Astrocyte (in vitro differentiated cells and primary cell): ENCODE measurements around the gene CDK6. TPM values are rescaled to one million over a fixed set of nuclear protein-coding genes. Genes with fewer than 3 reads are reported as not detected.

Source experiments
- DNase-seq: peaks from one replicate; pipeline ENCODE4 v3.0.0-alpha.2; 2010; ENCODE audit warnings: low read depth
- FAIRE-seq: peaks from 2 replicates; lab custom pipeline; 2011; peaks lifted over from hg19 to GRCh38; lab: Jason Lieb, UNC
- H2AFZ ChIP-seq: 2 replicates; pipeline ENCODE4 v1.6.0; 2012; ENCODE audit warnings: low read depth, low read length, inconsistent platforms
- H3K27ac ChIP-seq: 2 replicates; pipeline ENCODE4 v1.5.1; 2011; ENCODE audit warnings: low read depth, low read length, inconsistent platforms
- H3K27me3 ChIP-seq: 2 replicates; pipeline ENCODE4 v1.6.0; 2011; ENCODE audit warnings: low read length, inconsistent platforms; ENCODE audit not compliant: insufficient read depth
- H3K36me3 ChIP-seq: 2 replicates; pipeline ENCODE4 v1.5.1; 2011; ENCODE audit warnings: low read length, inconsistent platforms; ENCODE audit not compliant: insufficient read depth
- H3K4me1 ChIP-seq: 2 replicates; pipeline ENCODE4 v1.5.1; 2011; ENCODE audit warnings: low read length, inconsistent platforms; ENCODE audit not compliant: insufficient read depth
- H3K4me2 ChIP-seq: 2 replicates; pipeline ENCODE4 v1.6.0; 2012; ENCODE audit warnings: low read length, inconsistent platforms
- H3K4me3 ChIP-seq: 2 replicates; pipeline ENCODE4 v1.5.1; 2011; ENCODE audit warnings: low read depth, mild to moderate bottlenecking, low read length, inconsistent platforms; ENCODE audit not compliant: insufficient read depth
- H3K79me2 ChIP-seq: 2 replicates; pipeline ENCODE4 v1.6.0; 2012; ENCODE audit warnings: mild to moderate bottlenecking, low read length, inconsistent platforms; ENCODE audit not compliant: insufficient read depth
- H3K9ac ChIP-seq: 2 replicates; pipeline ENCODE4 v1.6.0; 2012; ENCODE audit warnings: mild to moderate bottlenecking, low read length, inconsistent platforms
- H3K9me3 ChIP-seq: 2 replicates; pipeline ENCODE4 v1.5.1; 2012; ENCODE audit warnings: low read depth, mild to moderate bottlenecking, low read length, inconsistent platforms; ENCODE audit not compliant: insufficient read depth
- H4K20me1 ChIP-seq: 2 replicates; pipeline ENCODE4 v1.6.0; 2012; ENCODE audit warnings: low read length, inconsistent platforms; ENCODE audit not compliant: insufficient read depth
- H3K27ac Mint-ChIP-seq: one replicate; pipeline ENCODE4 v1.8.0; 2021; ENCODE audit warnings: mild to moderate bottlenecking, mixed read lengths; ENCODE audit not compliant: unreplicated experiment
- H3K27me3 Mint-ChIP-seq: one replicate; pipeline ENCODE4 v1.8.0; 2021; ENCODE audit warnings: low read depth, mixed read lengths; ENCODE audit not compliant: unreplicated experiment
- H3K36me3 Mint-ChIP-seq: one replicate; pipeline ENCODE4 v1.8.0; 2021; ENCODE audit warnings: low read depth, mixed read lengths; ENCODE audit not compliant: unreplicated experiment
- H3K4me1 Mint-ChIP-seq: one replicate; pipeline ENCODE4 v1.8.0; 2021; ENCODE audit warnings: low read depth, mixed read lengths; ENCODE audit not compliant: unreplicated experiment
- H3K4me3 Mint-ChIP-seq: one replicate; pipeline ENCODE4 v1.8.0; 2021; ENCODE audit warnings: mild to moderate bottlenecking, moderate library complexity, mixed read lengths; ENCODE audit not compliant: unreplicated experiment
- H3K9me3 Mint-ChIP-seq: one replicate; pipeline ENCODE4 v1.8.0; 2021; ENCODE audit warnings: mild to moderate bottlenecking, mixed read lengths; ENCODE audit not compliant: unreplicated experiment
- CTCF ChIP-seq: IDR thresholded peaks from 2 replicates; pipeline ENCODE4 v1.5.1; 2011; ENCODE audit warnings: low read depth, mild to moderate bottlenecking, inconsistent platforms, low read length, moderate library complexity; ENCODE audit not compliant: insufficient read depth
- EZH2 ChIP-seq: IDR thresholded peaks from 2 replicates; pipeline ENCODE4 v1.6.1; 2012; ENCODE audit warnings: mild to moderate bottlenecking, low read length, inconsistent platforms; ENCODE audit not compliant: insufficient read depth
- total RNA-seq: library from RNA; stranded (reverse); gene quantifications from 2 replicates; pipeline ENCODE4 v1.2.1, GENCODE V29; 2021

CDK6 gene
- total RNA-seq, 1 donor from 2014 or later = 160 TPM

GRCh38 chr7:92840316-92840715 is 3.9 kb upstream of the CDK6 start:
- H3K4me1 ChIP-seq = peaks cover 4% of the 10 kb centered on the region
- peaks cover 26% of the 10 kb centered on the region for H3K4me1 Mint-ChIP-seq
- H3K9ac ChIP-seq = no peak overlapping the region
- no peaks in the 10 kb centered on the region for H3K36me3 ChIP-seq
- no peaks in the 10 kb centered on the region for H3K27me3 Mint-ChIP-seq
- no peak overlapping the region for H3K4me3 ChIP-seq
- no peaks in the 10 kb centered on the region for H3K36me3 Mint-ChIP-seq
- FAIRE-seq = no peak
- no peak overlapping the region for H3K4me3 Mint-ChIP-seq
- no peaks in the 10 kb centered on the region for H4K20me1 ChIP-seq
- peaks cover 12% of the 10 kb centered on the region for H3K79me2 ChIP-seq
- H2AFZ ChIP-seq = no peak overlapping the region
- H3K4me2 ChIP-seq = no peak overlapping the region
- no peaks in the 10 kb centered on the region for H3K9me3 Mint-ChIP-seq
- H3K27ac ChIP-seq = no peak overlapping the region
- DNase-seq = no peak
- H3K9me3 ChIP-seq = no peaks in the 10 kb centered on the region
- TF ChIP-seq EZH2 (no peak), CTCF (no peak)
- H3K27me3 ChIP-seq = no peaks in the 10 kb centered on the region
- no peak overlapping the region for H3K27ac Mint-ChIP-seq

GRCh38 chr7:92839901-92840300 is 3.5 kb upstream of the CDK6 start:
- H3K9me3 ChIP-seq = no peaks in the 10 kb centered on the region
- no peaks in the 10 kb centered on the region for H3K9me3 Mint-ChIP-seq
- H3K27me3 ChIP-seq = no peaks in the 10 kb centered on the region
- no peak overlapping the region for H3K4me3 ChIP-seq
- H3K4me1 ChIP-seq = peaks cover 4% of the 10 kb centered on the region
- DNase-seq = no peak
- H4K20me1 ChIP-seq = no peaks in the 10 kb centered on the region
- H3K27ac Mint-ChIP-seq = no peak overlapping the region
- TF ChIP-seq CTCF (no peak), EZH2 (no peak)
- FAIRE-seq = no peak
- H3K36me3 ChIP-seq = no peaks in the 10 kb centered on the region
- H3K79me2 ChIP-seq = peaks cover 17% of the 10 kb centered on the region
- no peak overlapping the region for H3K4me3 Mint-ChIP-seq
- H2AFZ ChIP-seq = no peak overlapping the region
- no peak overlapping the region for H3K4me2 ChIP-seq
- no peaks in the 10 kb centered on the region for H3K36me3 Mint-ChIP-seq
- H3K4me1 Mint-ChIP-seq = peaks cover 26% of the 10 kb centered on the region
- no peak overlapping the region for H3K27ac ChIP-seq
- no peaks in the 10 kb centered on the region for H3K27me3 Mint-ChIP-seq
- no peak overlapping the region for H3K9ac ChIP-seq

- TF ChIP-seq CTCF (no peak), EZH2 (no peak)
- H3K9me3 Mint-ChIP-seq = no peaks in the 10 kb centered on the region
- peaks cover 26% of the 10 kb centered on the region for H3K79me2 ChIP-seq
- peaks cover 4% of the 10 kb centered on the region for H3K4me1 ChIP-seq
- H3K27ac Mint-ChIP-seq = no peak overlapping the region
- FAIRE-seq (no peak), DNase-seq (no peak)
- no peaks in the 10 kb centered on the region for H3K36me3 Mint-ChIP-seq
- H3K4me1 Mint-ChIP-seq = peaks cover 25% of the 10 kb centered on the region
- H3K4me3 Mint-ChIP-seq = no peak overlapping the region
- H3K9ac ChIP-seq = no peak overlapping the region
- H3K9me3 ChIP-seq = no peaks in the 10 kb centered on the region
- no peaks in the 10 kb centered on the region for H3K36me3 ChIP-seq
- H2AFZ ChIP-seq = no peak overlapping the region
- H4K20me1 ChIP-seq = no peaks in the 10 kb centered on the region
- no peak overlapping the region for H3K4me2 ChIP-seq
- H3K27ac ChIP-seq = no peak overlapping the region
- no peaks in the 10 kb centered on the region for H3K27me3 ChIP-seq
- H3K27me3 Mint-ChIP-seq = no peaks in the 10 kb centered on the region
- H3K4me3 ChIP-seq = no peak overlapping the region
Observed at GRCh38 chr7:92838934-92839333, 2.6 kb upstream of the CDK6 start.
